Activated T-cell treated with anti-CD3 and anti-CD28 coated beads for 24 hours (primary cell): ENCODE data around the gene POP5.
A peak's percentile ranks its signal among the peaks of the same experiment; 100 is the strongest.

Source experiments
- DNase-seq: peaks from one replicate; pipeline ENCODE4 v3.0.0-alpha.2; 2020; ENCODE audit warnings: low read depth

The POP5 gene

GRCh38 chr12:120588948-120589930 is 8.0 kb upstream of the POP5 start:
- no peak for DNase-seq

GRCh38 chr12:120588371-120588770 is 7.2 kb upstream of the POP5 start:
- no peak for DNase-seq

GRCh38 chr12:120586860-120587259 is 5.7 kb upstream of the POP5 start:
- DNase-seq = no peak

- DNase-seq = no peak
Measured at GRCh38 chr12:120586206-120586605, 5.0 kb upstream of the POP5 start.

GRCh38 chr12:120584343-120585149 is 3.3 kb upstream of the POP5 start:
- DNase-seq = peak; percentile 37

- DNase-seq = peak; percentile 77
Measured at GRCh38 chr12:120583478-120584030, 2.4 kb upstream of the POP5 start.

- DNase-seq = no peak
Measured at GRCh38 chr12:120581998-120582397, 796 bp upstream of the POP5 start.

- DNase-seq = no peak
Measured at GRCh38 chr12:120579179-120579578, 2.0 kb downstream of the POP5 start.

GRCh38 chr12:120574106-120574505 is 7.1 kb downstream of the POP5 start:
- no peak for DNase-seq

- DNase-seq = no peak
Measured at GRCh38 chr12:120573560-120573959, 7.6 kb downstream of the POP5 start.

GRCh38 chr12:120571299-120571698 is 9.9 kb downstream of the POP5 start:
- no peak for DNase-seq

- no peak for DNase-seq
Measured at GRCh38 chr12:120563495-120563894, 17.7 kb downstream of the POP5 start.

- DNase-seq = no peak
Measured at GRCh38 chr12:120562906-120563305, 18.3 kb downstream of the POP5 start.

GRCh38 chr12:120557589-120557988 is 23.6 kb downstream of the POP5 start:
- DNase-seq = no peak

- no peak for DNase-seq
Measured at GRCh38 chr12:120554678-120555077, 26.5 kb downstream of the POP5 start.

GRCh38 chr12:120546050-120546386 is 35.2 kb downstream of the POP5 start:
- no peak for DNase-seq

GRCh38 chr12:120544691-120545090 is 36.5 kb downstream of the POP5 start:
- DNase-seq = no peak

- DNase-seq = no peak
Measured at GRCh38 chr12:120542166-120542565, 39.0 kb downstream of the POP5 start.

GRCh38 chr12:120540445-120540844 is 40.8 kb downstream of the POP5 start:
- no peak for DNase-seq

GRCh38 chr12:120539303-120539702 is 41.9 kb downstream of the POP5 start:
- DNase-seq = no peak

- no peak for DNase-seq
Measured at GRCh38 chr12:120538281-120539156, 42.7 kb downstream of the POP5 start.

GRCh38 chr12:120537856-120538220 is 43.4 kb downstream of the POP5 start:
- no peak for DNase-seq
